ENCODE measurements around the gene SAMD11.

The SAMD11 gene

GRCh38 chr1:947958-948357 lies 24.2 kb downstream of the SAMD11 start:
- ATAC-seq, result no peak

GRCh38 chr1:950268-950667 lies 26.5 kb downstream of the SAMD11 start:
- no peak for ATAC-seq

GRCh38 chr1:950881-951280 lies 27.2 kb downstream of the SAMD11 start:
- ATAC-seq, result no peak

GRCh38 chr1:951364-951763 lies 27.6 kb downstream of the SAMD11 start:
- no peak for ATAC-seq

GRCh38 chr1:952201-952600 lies 28.5 kb downstream of the SAMD11 start:
- ATAC-seq, result no peak

- ATAC-seq, result no peak
Measured at GRCh38 chr1:952603-953002, 28.9 kb downstream of the SAMD11 start.

- ATAC-seq, result no peak
Measured at GRCh38 chr1:953524-954320, 30.0 kb downstream of the SAMD11 start.

- no peak for ATAC-seq
Measured at GRCh38 chr1:954927-955326, 31.2 kb downstream of the SAMD11 start.

GRCh38 chr1:955474-955873 lies 31.8 kb downstream of the SAMD11 start:
- no peak for ATAC-seq

- ATAC-seq, result no peak
Measured at GRCh38 chr1:956636-957035, 32.9 kb downstream of the SAMD11 start.

- ATAC-seq, result peak; percentile 89 to 90
Measured at GRCh38 chr1:958823-959730, 35.4 kb downstream of the SAMD11 start, which contains the start of gene NOC2L. Gene NOC2L, minus strand, starts transcription at chr1:959256. Its CDS starts 16 bp downstream, at chr1:959240.

- peak in 1 of 2 donors; percentile 10 for ATAC-seq
Measured at GRCh38 chr1:959731-960362, 36.1 kb downstream of the SAMD11 start.

GRCh38 chr1:960363-961131 lies 36.8 kb downstream of the SAMD11 start, which contains the start of gene KLHL17:
Gene KLHL17, plus strand, starts transcription at chr1:960584. Its CDS starts 110 bp downstream, at chr1:960694.
- ATAC-seq, result peak; percentile 60 to 65

- no peak for ATAC-seq
Measured at GRCh38 chr1:961132-961669, 37.5 kb downstream of the SAMD11 start.

GRCh38 chr1:962381-963300 lies 38.9 kb downstream of the SAMD11 start:
- ATAC-seq, result no peak

GRCh38 chr1:963301-963651 lies 39.6 kb downstream of the SAMD11 start:
- no peak for ATAC-seq

GRCh38 chr1:963746-964525 lies 40.2 kb downstream of the SAMD11 start:
- ATAC-seq, result no peak

GRCh38 chr1:964691-965525 lies 41.2 kb downstream of the SAMD11 start:
- ATAC-seq, result no peak

- no peak for ATAC-seq
Measured at GRCh38 chr1:965526-966134, 41.9 kb downstream of the SAMD11 start.
